H9 (cell line): ENCODE results near the gene PLAGL1. TPM values are rescaled to one million over a fixed set of nuclear protein-coding genes. Genes with fewer than 3 reads are reported as not detected.

Experiments used
- DNase-seq: peaks from one replicate; pipeline ENCODE4 v3.0.0-alpha.2; 2017
- H2AFZ ChIP-seq: one replicate; pipeline ENCODE4 v1.6.1; 2013; ENCODE audit warnings: mild to moderate bottlenecking, low read length, control low read depth, moderate library complexity
- H2AK5ac ChIP-seq: 2 replicates; pipeline ENCODE4 v1.6.1; 2013; ENCODE audit warnings: low read length, control low read depth, mixed read lengths; ENCODE audit not compliant: insufficient read length
- H2BK120ac ChIP-seq: one replicate; pipeline ENCODE4 v1.6.1; 2013; ENCODE audit warnings: low read depth, mild to moderate bottlenecking, low read length, control low read depth, inconsistent platforms; ENCODE audit not compliant: poor library complexity, severe bottlenecking
- H2BK12ac ChIP-seq: 2 replicates; pipeline ENCODE4 v1.6.1; 2013; ENCODE audit warnings: low read length, control low read depth, mixed read lengths, low read depth; ENCODE audit not compliant: insufficient read length
- H2BK15ac ChIP-seq: 2 replicates; pipeline ENCODE4 v1.6.1; 2013; ENCODE audit warnings: low read depth, low read length, control low read depth
- H2BK20ac ChIP-seq: one replicate; pipeline ENCODE4 v1.6.1; 2013; ENCODE audit warnings: low read depth, mild to moderate bottlenecking, low read length, control low read depth, inconsistent platforms; ENCODE audit not compliant: poor library complexity, severe bottlenecking
- H2BK5ac ChIP-seq: 2 replicates; pipeline ENCODE4 v1.6.1; 2013; ENCODE audit warnings: low read length, control low read depth, mixed read lengths; ENCODE audit not compliant: insufficient read length
- H3K14ac ChIP-seq: 2 replicates; pipeline ENCODE4 v1.6.1; 2013; ENCODE audit warnings: low read length, control low read depth; ENCODE audit not compliant: insufficient read depth
- H3K18ac ChIP-seq: 2 replicates; pipeline ENCODE4 v1.6.1; 2013; ENCODE audit warnings: low read depth, mild to moderate bottlenecking, mixed read lengths, low read length, control low read depth; ENCODE audit not compliant: insufficient read length
- H3K23ac ChIP-seq: 2 replicates; pipeline ENCODE4 v1.6.1; 2013; ENCODE audit warnings: low read length, control low read depth, mixed read lengths, low read depth; ENCODE audit not compliant: insufficient read length
- H3K23me2 ChIP-seq: 2 replicates; pipeline ENCODE4 v1.6.1; 2013; ENCODE audit warnings: low read depth, mild to moderate bottlenecking, mixed read lengths, low read length, control low read depth; ENCODE audit not compliant: insufficient read length, poor library complexity, severe bottlenecking
- H3K27ac ChIP-seq: 2 replicates; pipeline ENCODE4 v1.5.1; 2013; ENCODE audit warnings: low read length, control low read depth, mixed read lengths, low read depth; ENCODE audit not compliant: insufficient read length
- H3K27me3 ChIP-seq: 2 replicates; pipeline ENCODE4 v1.6.1; 2013; ENCODE audit warnings: low read length, control low read depth, inconsistent platforms; ENCODE audit not compliant: insufficient read depth
- H3K4ac ChIP-seq: 2 replicates; pipeline ENCODE4 v1.6.1; 2013; ENCODE audit warnings: low read depth, mild to moderate bottlenecking, control low read depth, inconsistent platforms, low read length, moderate library complexity
- H3K4me1 ChIP-seq: 2 replicates; pipeline ENCODE4 v1.6.1; 2013; ENCODE audit warnings: low read length, control low read depth, inconsistent platforms; ENCODE audit not compliant: insufficient read depth
- H3K4me2 ChIP-seq: 2 replicates; pipeline ENCODE4 v1.6.1; 2013; ENCODE audit warnings: low read length, control low read depth, mixed read lengths; ENCODE audit not compliant: insufficient read length, insufficient read depth
- H3K56ac ChIP-seq: 2 replicates; pipeline ENCODE4 v1.6.1; 2013; ENCODE audit warnings: low read depth, mild to moderate bottlenecking, mixed read lengths, low read length, control low read depth; ENCODE audit not compliant: insufficient read length
- H3K79me1 ChIP-seq: 2 replicates; pipeline ENCODE4 v1.6.1; 2013; ENCODE audit warnings: low read depth, mild to moderate bottlenecking, moderate library complexity, low read length, control low read depth, inconsistent platforms; ENCODE audit not compliant: insufficient read depth, poor library complexity, severe bottlenecking
- H3K79me2 ChIP-seq: 2 replicates; pipeline ENCODE4 v1.6.1; 2013; ENCODE audit warnings: low read length, control low read depth, inconsistent platforms; ENCODE audit not compliant: insufficient read depth
- H3K9ac ChIP-seq: 2 replicates; pipeline ENCODE4 v1.6.1; 2013; ENCODE audit warnings: low read length, control low read depth, mixed read lengths; ENCODE audit not compliant: insufficient read length; ENCODE audit errors: extremely low read depth
- H3K9me3 ChIP-seq: one replicate; pipeline ENCODE4 v1.6.1; 2013; ENCODE audit warnings: low read depth, low read length, inconsistent platforms; ENCODE audit not compliant: control insufficient read depth
- H3T11ph ChIP-seq: one replicate; pipeline ENCODE4 v1.6.1; 2013; ENCODE audit warnings: mild to moderate bottlenecking, low read length, control low read depth, inconsistent platforms
- H4K20me1 ChIP-seq: one replicate; pipeline ENCODE4 v1.6.1; 2013; ENCODE audit not compliant: control insufficient read depth, insufficient read length, insufficient read depth
- H4K5ac ChIP-seq: 2 replicates; pipeline ENCODE4 v1.6.1; 2013; ENCODE audit warnings: low read depth, mild to moderate bottlenecking, mixed read lengths, low read length, control low read depth; ENCODE audit not compliant: insufficient read length
- H4K8ac ChIP-seq: replicated peaks from 2 replicates; pipeline ENCODE4 v1.6.1; 2013; ENCODE audit warnings: low read length, control low read depth, mixed read lengths, low read depth; ENCODE audit not compliant: insufficient read length
- H4K91ac ChIP-seq: 2 replicates; pipeline ENCODE4 v1.6.1; 2013; ENCODE audit warnings: low read depth, mild to moderate bottlenecking, moderate library complexity, mixed read lengths, low read length, control low read depth; ENCODE audit not compliant: insufficient read length
- H3K27ac Mint-ChIP-seq, 3 experiments: 2 replicates in 2 of 3; 3 replicates in 1 of 3; pipeline ENCODE4 v1.8.0; 2020 to 2021; ENCODE audit warnings: mixed read lengths in 3 of 3, mild to moderate bottlenecking in 1 of 3, moderate library complexity in 1 of 3
- H3K27me3 Mint-ChIP-seq: 2 replicates; pipeline ENCODE4 v1.8.0; 2021; ENCODE audit warnings: low read depth, mild to moderate bottlenecking, moderate library complexity, mixed read lengths
- H3K36me3 Mint-ChIP-seq, 3 experiments: 2 replicates in 2 of 3; 3 replicates in 1 of 3; pipeline ENCODE4 v1.8.0; 2020 to 2021; ENCODE audit warnings: low read depth in 3 of 3, mixed read lengths in 3 of 3; ENCODE audit not compliant: insufficient read depth in 1 of 3
- H3K4me1 Mint-ChIP-seq, 2 experiments: 2 replicates each; pipeline ENCODE4 v1.8.0; 2020; ENCODE audit warnings: mixed read lengths in 2 of 2
- H3K4me3 Mint-ChIP-seq, 2 experiments: 2 replicates in 1 of 2; 3 replicates in 1 of 2; pipeline ENCODE4 v1.8.0; 2020 to 2021; ENCODE audit warnings: mild to moderate bottlenecking in 2 of 2, mixed read lengths in 2 of 2, moderate library complexity in 1 of 2
- H3K9me3 Mint-ChIP-seq, 2 experiments: 2 replicates in 1 of 2; 3 replicates in 1 of 2; pipeline ENCODE4 v1.8.0; 2020; ENCODE audit warnings: mild to moderate bottlenecking in 2 of 2, mixed read lengths in 2 of 2, moderate library complexity in 1 of 2
- WGBS: extraction: QIAGEN DNeasy Blood & Tissue Kit; methylation state at CpG from one replicate; pipeline ENCODE4 v1.1.7; 2013; ENCODE audit warnings: missing lambda C conversion rate, low lambda C conversion rate, mixed read lengths; ENCODE audit not compliant: insufficient read length; ENCODE audit errors: extremely low coverage; 5-methylcytosine and 5-hydroxymethylcytosine counted together
- total RNA-seq: library from RNA; stranded (reverse); gene quantifications from 2 replicates; pipeline ENCODE4 v1.2.1, GENCODE V29; 2021
- TF ChIP-seq, protein P1 (sequence below): fragments of 200-600 bp; sonication (generic); conservative IDR thresholded peaks from 3 replicates; pipeline ENCODE4 v1.8.0; 2021; ENCODE audit warnings: antibody characterized with exemption, mild to moderate bottlenecking

Gene PLAGL1
- total RNA-seq, 1 experiment from 2014 or later = 1.9 TPM

DNA sequence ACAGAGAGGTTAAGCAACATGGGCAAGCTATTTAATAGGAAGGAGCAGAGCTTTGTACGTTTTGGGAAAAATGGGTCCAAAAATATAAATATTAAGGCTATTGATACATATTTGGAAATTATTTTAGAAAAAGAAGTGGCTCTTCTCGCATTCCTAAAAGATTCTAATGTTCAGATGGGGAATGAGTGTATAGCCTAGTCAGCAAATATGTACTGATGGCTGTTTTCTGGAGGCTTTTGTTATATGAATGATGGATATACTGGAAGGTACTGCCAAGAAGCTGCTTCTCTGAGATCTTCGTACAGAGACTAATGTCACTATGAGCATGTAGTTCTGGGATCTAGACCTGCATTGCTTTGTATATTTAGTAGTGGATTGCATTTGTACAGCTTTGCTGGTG lies 71.7 kb downstream of the PLAGL1 start:
- Mint-ChIP-seq H3K9me3 (peaks cover 12 to 17% of the 10 kb centered on the region in 2 experiments), H3K27me3 (peaks cover 6% of the 10 kb centered on the region), H3K4me3 (no peak overlapping the region), H3K36me3 (peaks cover 7 to 17% (median 8%) of the 10 kb centered on the region in 3 experiments), H3K27ac (no peak overlapping the region), H3K4me1 (peaks cover 49 to 62% of the 10 kb centered on the region in 2 experiments)
- H2BK120ac ChIP-seq = no peak overlapping the region
- no peak overlapping the region for H3K56ac ChIP-seq
- no peak overlapping the region for H4K8ac ChIP-seq
- H2BK20ac ChIP-seq = no peak overlapping the region
- no peak overlapping the region for H3K23ac ChIP-seq
- H2AFZ ChIP-seq = no peak overlapping the region
- H3K9ac ChIP-seq = no peak overlapping the region
- no CpG with 5 or more reads among the region's 3 CpGs for WGBS
- TF ChIP-seq, protein P1, sequence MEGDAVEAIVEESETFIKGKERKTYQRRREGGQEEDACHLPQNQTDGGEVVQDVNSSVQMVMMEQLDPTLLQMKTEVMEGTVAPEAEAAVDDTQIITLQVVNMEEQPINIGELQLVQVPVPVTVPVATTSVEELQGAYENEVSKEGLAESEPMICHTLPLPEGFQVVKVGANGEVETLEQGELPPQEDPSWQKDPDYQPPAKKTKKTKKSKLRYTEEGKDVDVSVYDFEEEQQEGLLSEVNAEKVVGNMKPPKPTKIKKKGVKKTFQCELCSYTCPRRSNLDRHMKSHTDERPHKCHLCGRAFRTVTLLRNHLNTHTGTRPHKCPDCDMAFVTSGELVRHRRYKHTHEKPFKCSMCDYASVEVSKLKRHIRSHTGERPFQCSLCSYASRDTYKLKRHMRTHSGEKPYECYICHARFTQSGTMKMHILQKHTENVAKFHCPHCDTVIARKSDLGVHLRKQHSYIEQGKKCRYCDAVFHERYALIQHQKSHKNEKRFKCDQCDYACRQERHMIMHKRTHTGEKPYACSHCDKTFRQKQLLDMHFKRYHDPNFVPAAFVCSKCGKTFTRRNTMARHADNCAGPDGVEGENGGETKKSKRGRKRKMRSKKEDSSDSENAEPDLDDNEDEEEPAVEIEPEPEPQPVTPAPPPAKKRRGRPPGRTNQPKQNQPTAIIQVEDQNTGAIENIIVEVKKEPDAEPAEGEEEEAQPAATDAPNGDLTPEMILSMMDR = no peak
- H3K79me2 ChIP-seq = no peaks in the 10 kb centered on the region
- no peaks in the 10 kb centered on the region for H3K27me3 ChIP-seq
- no peak overlapping the region for H2BK15ac ChIP-seq
- no peak overlapping the region for H3K4me2 ChIP-seq
- no peak overlapping the region for H3K14ac ChIP-seq
- no peaks in the 10 kb centered on the region for H3K9me3 ChIP-seq
- no peak overlapping the region for H2AK5ac ChIP-seq
- no peak overlapping the region for H3K27ac ChIP-seq
- no peak overlapping the region for H3K4ac ChIP-seq
- no peaks in the 10 kb centered on the region for H3K79me1 ChIP-seq
- no peak for DNase-seq
- H4K20me1 ChIP-seq = no peaks in the 10 kb centered on the region
- no peak overlapping the region for H4K91ac ChIP-seq
- H3K23me2 ChIP-seq = no peaks in the 10 kb centered on the region
- H2BK5ac ChIP-seq = no peak overlapping the region
- H2BK12ac ChIP-seq = no peak overlapping the region
- no peak overlapping the region for H4K5ac ChIP-seq
- no peak overlapping the region for H3K18ac ChIP-seq
- no peak overlapping the region for H3T11ph ChIP-seq
- H3K4me1 ChIP-seq = peaks cover 7% of the 10 kb centered on the region; the same call in 1 of the 2 replicates
